Measurements from ENCODE around the gene PARVG. TPM values are rescaled to one million over a fixed set of nuclear protein-coding genes. Genes with fewer than 3 reads are reported as not detected.

The PARVG gene
- total RNA-seq, 3 donors from 2014 or later: 5.8 to 9.7 (median 8.1) TPM

GRCh38 chr22:44242946-44243724 is 62.4 kb downstream of the PARVG start:
- intact Hi-C loops (cut with DNase I, micrococcal nuclease): no loop called here
- ATAC-seq (no peak), DNase-seq (no peak)

DNA sequence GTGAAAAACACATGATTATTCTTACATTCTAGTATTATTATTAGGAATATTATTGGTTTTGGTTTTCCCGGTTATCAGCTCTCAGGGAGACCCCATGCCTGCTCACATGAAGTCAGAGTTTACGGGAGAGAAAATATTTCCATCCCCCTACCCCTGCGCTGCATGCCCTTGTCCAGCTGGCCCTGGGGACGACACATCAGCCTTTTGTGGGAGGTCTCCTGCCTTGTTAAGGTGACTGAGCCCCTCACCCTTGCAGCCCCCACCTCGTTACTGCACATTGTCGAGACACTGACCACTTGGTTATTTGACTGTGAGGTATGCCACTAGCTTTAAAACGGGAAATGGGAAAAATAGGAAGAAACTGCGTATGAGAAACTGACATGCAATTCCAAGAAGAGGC is 63.0 kb downstream of the PARVG start:
- ATAC-seq (no peak), DNase-seq (no peak)
- Histone ChIP-seq H3K4me3 (no peak overlapping the region), H3K9me3 (no peaks in the 10 kb centered on the region), H3K4me1 (ENCODE audit: low read depth) (no peaks in the 10 kb centered on the region), H3K36me3 (ENCODE audit: low read depth) (no peaks in the 10 kb centered on the region)
- TF ChIP-seq CTCF (IDR thresholded peaks at IDR 0.05): no peak
- intact Hi-C loops (cut with DNase I, micrococcal nuclease): no loop called here

More at GRCh38 chr22:44242946-44243724, 62.4 kb downstream of the PARVG start:
- no peak for TF ChIP-seq CTCF (IDR thresholded peaks at IDR 0.05)
- no peak overlapping the region for H3K4me3 ChIP-seq
- H3K36me3 ChIP-seq (ENCODE audit: low read depth): no peaks in the 10 kb centered on the region
- H3K4me1 ChIP-seq (ENCODE audit: low read depth): no peaks in the 10 kb centered on the region
- H3K9me3 ChIP-seq: no peaks in the 10 kb centered on the region

- no peak for TF ChIP-seq CTCF (IDR thresholded peaks at IDR 0.05)
- no peak for DNase-seq
- H3K9me3 ChIP-seq: no peaks in the 10 kb centered on the region
- H3K4me3 ChIP-seq: no peak overlapping the region
- no peak for ATAC-seq
- intact Hi-C loops (cut with DNase I, micrococcal nuclease): no loop called here
- H3K4me1 ChIP-seq (ENCODE audit: low read depth): no peaks in the 10 kb centered on the region
- no peaks in the 10 kb centered on the region for H3K36me3 ChIP-seq (ENCODE audit: low read depth)
Observed at GRCh38 chr22:44244265-44244822, 63.6 kb downstream of the PARVG start.

DNA sequence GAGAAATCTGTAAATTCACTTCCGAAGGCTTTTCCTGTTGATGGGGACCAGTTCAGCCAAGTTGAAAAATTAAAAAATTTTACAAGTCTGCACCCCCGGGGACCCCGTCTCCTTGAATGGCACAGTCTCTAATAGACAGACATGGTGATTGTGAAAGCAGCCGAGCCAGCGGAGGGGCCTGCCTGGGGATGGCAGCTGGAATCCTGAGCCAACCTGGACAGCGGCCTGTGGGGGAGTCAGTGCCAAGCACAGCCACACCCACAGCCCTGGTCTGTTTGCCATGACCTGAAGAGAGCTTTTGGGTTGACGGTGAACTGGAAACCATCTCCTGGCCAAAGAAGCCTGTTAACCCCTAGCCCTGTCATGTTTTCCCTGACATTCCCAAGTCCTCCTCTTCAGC is 64.7 kb downstream of the PARVG start:
- DNase-seq: no peak
- no peak for TF ChIP-seq CTCF (IDR thresholded peaks at IDR 0.05)
- H3K4me1 ChIP-seq (ENCODE audit: low read depth): no peaks in the 10 kb centered on the region
- no peak overlapping the region for H3K4me3 ChIP-seq
- no peak for ATAC-seq
- intact Hi-C loops (cut with DNase I, micrococcal nuclease): no loop called here
- peaks cover 4% of the 10 kb centered on the region for H3K9me3 ChIP-seq
- no peaks in the 10 kb centered on the region for H3K36me3 ChIP-seq (ENCODE audit: low read depth)

DNA sequence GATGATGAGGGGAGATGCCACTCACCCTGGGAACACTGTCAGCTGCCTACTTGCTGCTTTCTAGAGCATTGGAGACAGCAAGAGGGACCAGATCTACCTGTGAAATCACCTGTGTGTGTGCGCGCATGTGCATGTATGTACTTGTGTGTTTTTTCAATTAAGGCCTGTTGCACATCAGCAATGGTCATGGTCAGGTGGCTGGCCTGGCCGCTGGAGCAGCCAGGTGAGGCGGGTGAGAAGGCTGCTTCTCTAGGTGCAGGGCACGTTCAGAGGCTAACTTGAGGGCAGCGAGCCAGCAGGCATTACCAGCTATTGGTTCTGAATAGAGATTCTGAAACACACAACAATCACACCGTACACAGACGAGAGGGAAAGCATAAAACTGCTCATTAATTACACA is 65.1 kb downstream of the PARVG start:
- no peak overlapping the region for H3K4me3 ChIP-seq
- intact Hi-C loops (cut with DNase I, micrococcal nuclease): no loop called here
- no peaks in the 10 kb centered on the region for H3K4me1 ChIP-seq (ENCODE audit: low read depth)
- DNase-seq: no peak
- ATAC-seq: no peak
- no peak for TF ChIP-seq CTCF (IDR thresholded peaks at IDR 0.05)
- H3K36me3 ChIP-seq (ENCODE audit: low read depth): no peaks in the 10 kb centered on the region
- H3K9me3 ChIP-seq: peaks cover 4% of the 10 kb centered on the region
